DND-41 (cell line): Measurements from ENCODE around the gene CORT.

Experiments used
- EZH2 ChIP-seq: IDR thresholded peaks from 3 replicates; pipeline ENCODE4 v1.6.1; 2012; ENCODE audit warnings: borderline replicate concordance, low read depth, mild to moderate bottlenecking, moderate library complexity, low read length, inconsistent platforms; ENCODE audit not compliant: severe bottlenecking
- TF ChIP-seq, protein P1 (sequence below): IDR thresholded peaks from 2 replicates; pipeline ENCODE4 v1.5.1; 2012; ENCODE audit warnings: borderline replicate concordance, low read length, moderate library complexity, mild to moderate bottlenecking; ENCODE audit not compliant: poor library complexity, severe bottlenecking; ENCODE audit errors: extremely low read depth

GRCh38 chr1:10474613-10475507 lies 25.0 kb downstream of the CORT start, which contains the start of gene PEX14:
- TF ChIP-seq, protein P1, sequence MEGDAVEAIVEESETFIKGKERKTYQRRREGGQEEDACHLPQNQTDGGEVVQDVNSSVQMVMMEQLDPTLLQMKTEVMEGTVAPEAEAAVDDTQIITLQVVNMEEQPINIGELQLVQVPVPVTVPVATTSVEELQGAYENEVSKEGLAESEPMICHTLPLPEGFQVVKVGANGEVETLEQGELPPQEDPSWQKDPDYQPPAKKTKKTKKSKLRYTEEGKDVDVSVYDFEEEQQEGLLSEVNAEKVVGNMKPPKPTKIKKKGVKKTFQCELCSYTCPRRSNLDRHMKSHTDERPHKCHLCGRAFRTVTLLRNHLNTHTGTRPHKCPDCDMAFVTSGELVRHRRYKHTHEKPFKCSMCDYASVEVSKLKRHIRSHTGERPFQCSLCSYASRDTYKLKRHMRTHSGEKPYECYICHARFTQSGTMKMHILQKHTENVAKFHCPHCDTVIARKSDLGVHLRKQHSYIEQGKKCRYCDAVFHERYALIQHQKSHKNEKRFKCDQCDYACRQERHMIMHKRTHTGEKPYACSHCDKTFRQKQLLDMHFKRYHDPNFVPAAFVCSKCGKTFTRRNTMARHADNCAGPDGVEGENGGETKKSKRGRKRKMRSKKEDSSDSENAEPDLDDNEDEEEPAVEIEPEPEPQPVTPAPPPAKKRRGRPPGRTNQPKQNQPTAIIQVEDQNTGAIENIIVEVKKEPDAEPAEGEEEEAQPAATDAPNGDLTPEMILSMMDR: no peak
- no peak for TF ChIP-seq EZH2
